B cell (primary cell): ENCODE measurements around the gene TACC3. TPM values are rescaled to one million over a fixed set of nuclear protein-coding genes. Genes with fewer than 3 reads are reported as not detected.

ENCODE experiments used
- ATAC-seq: fragments of 200-7000 bp; cut with Tn5 transposase; one replicate; pipeline ENCODE4 v1.10.0; 2021; ENCODE audit warnings: low read depth, mild to moderate bottlenecking, moderate number of reproducible peaks, moderate library complexity
- CTCF ChIA-PET: fragments of 350-600 bp; sonication (Branson Sonifier 250); formaldehyde crosslinking; loops from one replicate; lab custom pipeline; 2021; ENCODE audit warnings: antibody characterized with exemption, inconsistent platforms; lab: Charles Lee
- POLR2A ChIA-PET: fragments of 350-600 bp; sonication (Branson Sonifier 250); formaldehyde crosslinking; loops from one replicate; lab custom pipeline; 2021; ENCODE audit warnings: antibody characterized with exemption; lab: Charles Lee
- DNase-seq: peaks from one replicate; pipeline ENCODE4 v3.0.0; 2013
- H2AFZ ChIP-seq: 2 replicates; pipeline ENCODE4 v1.6.1; 2012; ENCODE audit warnings: mild to moderate bottlenecking, low read depth, low read length; ENCODE audit not compliant: insufficient read depth, poor library complexity, severe bottlenecking
- H3K27ac ChIP-seq, 2 donors: 1 replicate in 1 of 2; 2 replicates in 1 of 2; pipeline ENCODE4 v1.5.1; 2012 to 2013; ENCODE audit warnings: low read length in 2 of 2, mild to moderate bottlenecking in 2 of 2, moderate library complexity in 1 of 2
- H3K27me3 ChIP-seq, 4 experiments: fragments of 200-600 bp in 1 of 4; sonication (generic) in 1 of 4; replicated peaks in 1 of 4; 1 replicate in 2 of 4; 2 replicates in 2 of 4; pipeline versions ENCODE4 v1.6.1 to v1.7.0; 2013 to 2016; ENCODE audit warnings: low read length in 3 of 4, mild to moderate bottlenecking in 2 of 4, mixed read lengths in 1 of 4, moderate library complexity in 1 of 4; ENCODE audit not compliant: insufficient read depth in 4 of 4, control insufficient read depth in 3 of 4; ENCODE audit errors: control extremely low read depth in 1 of 4
- H3K36me3 ChIP-seq, 2 experiments: replicated peaks in 1 of 2; 1 replicate in 1 of 2; 2 replicates in 1 of 2; pipeline versions ENCODE4 v1.6.1 to v1.7.1; 2013; ENCODE audit warnings: low read length in 1 of 2; ENCODE audit not compliant: insufficient read depth in 2 of 2, control insufficient read depth in 1 of 2; ENCODE audit errors: control extremely low read depth in 1 of 2, extremely low read depth in 1 of 2
- H3K4me1 ChIP-seq, 2 donors: fragments of 200-600 bp in 1 of 2; sonication (generic) in 1 of 2; 1 replicate in 1 of 2; 2 replicates in 1 of 2; pipeline versions ENCODE4 v1.5.1 to v1.6.1; 2013 to 2017; ENCODE audit warnings: low read length in 2 of 2; ENCODE audit not compliant: control insufficient read depth in 2 of 2, insufficient read depth in 2 of 2
- H3K4me2 ChIP-seq: replicated peaks from 2 replicates; pipeline ENCODE3; 2012; ENCODE audit warnings: mild to moderate bottlenecking, low read depth, low read length; ENCODE audit not compliant: poor library complexity, severe bottlenecking
- H3K4me3 ChIP-seq, 5 experiments: fragments of 200-600 bp in 1 of 5; sonication (generic) in 1 of 5; 1 replicate in 3 of 5; 2 replicates in 2 of 5; pipeline versions ENCODE4 v1.5.1 to v1.7.0; 2011 to 2016; ENCODE audit warnings: low read length in 4 of 5, mild to moderate bottlenecking in 4 of 5, low read depth in 2 of 5, control low read depth in 1 of 5, moderate library complexity in 1 of 5; ENCODE audit not compliant: insufficient read depth in 1 of 5; ENCODE audit errors: control extremely low read depth in 1 of 5, extremely low read depth in 1 of 5
- H3K79me2 ChIP-seq: fragments of 200-600 bp; sonication (generic); one replicate; pipeline ENCODE4 v1.6.0; 2016; ENCODE audit warnings: low read length; ENCODE audit not compliant: control insufficient read depth, insufficient read depth
- H3K9ac ChIP-seq: fragments of 200-600 bp; sonication (generic); 2 replicates; pipeline ENCODE4 v1.6.1; 2017; ENCODE audit warnings: mild to moderate bottlenecking, low read length, moderate library complexity
- H3K9me3 ChIP-seq, 3 donors: one replicate each; pipeline versions ENCODE4 v1.6.1 to v1.7.1; 2013; ENCODE audit warnings: low read length in 2 of 3; ENCODE audit not compliant: control insufficient read depth in 2 of 3, insufficient read depth in 1 of 3; ENCODE audit errors: control extremely low read depth in 1 of 3
- H4K20me1 ChIP-seq: 2 replicates; pipeline ENCODE4 v1.6.0; 2012; ENCODE audit warnings: mild to moderate bottlenecking, low read length; ENCODE audit not compliant: insufficient read depth, control insufficient read depth, poor library complexity, severe bottlenecking
- H3K27ac Mint-ChIP-seq: one replicate; pipeline ENCODE4 v1.8.0; 2021; ENCODE audit warnings: mixed read lengths
- H3K27me3 Mint-ChIP-seq: one replicate; pipeline ENCODE4 v1.8.0; 2021; ENCODE audit warnings: mixed read lengths
- H3K4me1 Mint-ChIP-seq: one replicate; pipeline ENCODE4 v1.8.0; 2021; ENCODE audit warnings: mixed read lengths
- H3K4me3 Mint-ChIP-seq: one replicate; pipeline ENCODE4 v1.8.0; 2021; ENCODE audit warnings: mixed read lengths
- H3K9me3 Mint-ChIP-seq: one replicate; pipeline ENCODE4 v1.8.0; 2022; ENCODE audit warnings: mixed read lengths; ENCODE audit not compliant: insufficient read depth
- CTCF ChIP-seq: fragments of 200-600 bp; IDR thresholded peaks from one replicate; pipeline ENCODE4 v1.8.0; 2022; ENCODE audit warnings: antibody characterized with exemption, mild to moderate bottlenecking
- EZH2 ChIP-seq: IDR thresholded peaks from 2 replicates; pipeline ENCODE4 v1.6.1; 2012; ENCODE audit warnings: borderline replicate concordance, low read depth, mild to moderate bottlenecking, moderate library complexity, low read length; ENCODE audit not compliant: insufficient read depth, poor library complexity, severe bottlenecking
- WGBS: methylation state at CpG from one replicate; pipeline ENCODE4 v1.1.5; 2013; ENCODE audit warnings: missing lambda C conversion rate; ENCODE audit not compliant: insufficient coverage; 5-methylcytosine and 5-hydroxymethylcytosine counted together
- intact Hi-C: fragments of 100-400 bp; cut with micrococcal nuclease; formaldehyde crosslinking; loops from one replicate; pipeline ENCODE4 v1.10.0; 2022
- polyA plus RNA-seq: library from polyadenylated mRNA; depleted of rRNA; stranded (reverse); fragments of >200 nt; gene quantifications from 2 replicates; pipeline ENCODE4 v1.2.3, GENCODE V29; 2012
- total RNA-seq, 2 donors: library from RNA; stranded (reverse); fragments of 120-200 nt in 1 of 2; gene quantifications; 1 replicate in 1 of 2; 2 replicates in 1 of 2; pipeline versions ENCODE4 v1.2.3 to v1.2.4, GENCODE V29; 2013 to 2022

Gene TACC3
- total and polyA plus RNA-seq, 2 donors (not counting 1 experiment from before 2014, with no cell fraction given) = 29.5 to 47.9 TPM

DNA sequence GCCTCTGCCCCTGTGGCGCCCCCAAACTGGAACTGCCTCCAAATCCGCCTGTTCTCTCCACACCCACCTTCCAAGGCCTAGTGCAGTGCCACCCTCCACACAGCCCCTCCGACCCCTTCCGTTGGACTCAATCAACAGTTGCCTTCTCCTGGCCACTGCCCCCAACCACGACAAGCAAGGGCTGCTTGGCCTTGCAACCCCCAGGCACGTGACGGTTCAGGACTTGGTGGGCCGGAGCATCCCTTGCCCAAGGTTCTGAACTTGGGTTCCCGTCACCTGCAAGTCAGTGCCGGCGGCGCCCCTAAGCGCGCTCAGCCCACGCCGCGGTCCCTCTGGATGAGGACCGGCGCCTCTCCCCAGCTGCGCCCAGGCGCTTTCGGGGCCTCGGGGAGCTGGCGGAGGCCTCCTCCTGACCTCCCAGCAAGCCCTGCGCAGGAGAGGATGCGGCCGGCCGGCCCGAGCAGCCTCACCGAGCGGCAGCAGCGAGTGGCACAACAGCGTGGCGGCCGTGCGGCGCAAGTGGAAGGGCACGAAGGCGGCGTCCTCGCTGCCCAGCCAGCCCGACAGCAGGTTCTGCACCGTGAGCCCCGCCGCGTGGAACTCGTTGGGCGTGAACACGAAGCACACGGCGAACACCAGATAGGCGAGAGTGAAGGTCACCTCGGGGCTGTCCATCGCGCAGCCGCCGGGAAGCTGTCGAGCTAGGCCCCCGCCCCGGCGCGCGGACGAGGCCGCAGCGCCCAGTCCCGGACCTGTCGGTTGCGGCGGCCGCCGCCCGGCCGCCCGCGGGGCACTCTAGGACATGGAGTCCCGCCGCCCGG, 948 bp upstream of the TACC3 start:
- Histone ChIP-seq H3K4me1 (peaks cover 59 to 84% of the 10 kb centered on the region in 2 donors), H3K9ac (peak overlapping the region; percentile 53), H3K36me3 (peaks cover 0 to 20% of the 10 kb centered on the region in 2 experiments), H3K27ac (peak overlapping the region; percentile 29 to 55), H3K27me3 (no peaks in the 10 kb centered on the region), H4K20me1 (peaks cover 45% of the 10 kb centered on the region), H3K4me2 (peak overlapping the region; percentile 95), H3K9me3 (peaks cover 0 to 6% (median 0%) of the 10 kb centered on the region in 3 donors), H2AFZ (peak overlapping the region; percentile 64), H3K4me3 (peak overlapping the region; percentile 41 to 69 (median 60)), H3K79me2 (peaks cover 57% of the 10 kb centered on the region)
- no peaks in the 10 kb centered on the region for H3K27me3 Mint-ChIP-seq
- WGBS = under 1% methylated on average over 79 of the region's 79 CpGs
- no peak for TF ChIP-seq CTCF
- TF ChIP-seq EZH2 = no peak
- peak overlapping the region; percentile 89 for H3K27ac Mint-ChIP-seq
- ChIA-PET POLR2A (interaction anchor here (0.8 to 4.7 kb wide), 3 partner anchors 8 to 27 kb away, joined by 4 to 61 read pairs (median 4); partner anchors contain the start of gene SLBP), CTCF (interaction anchor here (1.2 to 14.7 kb wide), 3 partner anchors 8 to 27 kb away, joined by 3 to 503 read pairs (median 10); partner anchors contain the start of gene SLBP)
- peaks cover 70% of the 10 kb centered on the region for H3K4me1 Mint-ChIP-seq
- ATAC-seq = no peak
- no peaks in the 10 kb centered on the region for H3K9me3 Mint-ChIP-seq
- H3K4me3 Mint-ChIP-seq = peak overlapping the region; percentile 93
- intact Hi-C loops = loop anchor here (2.0 to 5.0 kb wide), 4 partner anchors 136 to 817 kb away; partner anchors contain the start of genes FAM193A, LETM1, NELFA and NSD2
- DNase-seq = peak; percentile 67
